Transverse colon (tissue), 4 donors: Measurements from ENCODE around the gene OMA1. TPM values are rescaled to one million over a fixed set of nuclear protein-coding genes. Genes with fewer than 3 reads are reported as not detected.
A peak's percentile ranks its signal among the peaks of the same experiment; 100 is the strongest.

ENCODE experiments used
- DNase-seq: peaks from one replicate; pipeline ENCODE4 v3.0.0-alpha.2; 2019
- H3K27ac ChIP-seq, 4 donors: fragments of 200-600 bp; sonication (generic); 2 replicates each; pipeline ENCODE4 v1.5.1; 2016 to 2018; ENCODE audit warnings: inconsistent platforms in 4 of 4
- H3K27me3 ChIP-seq: fragments of 200-600 bp; sonication (generic); 2 replicates; pipeline ENCODE4 v1.5.1; 2017; ENCODE audit warnings: inconsistent platforms
- H3K36me3 ChIP-seq, 4 donors: fragments of 200-600 bp; sonication (generic); 2 replicates each; pipeline ENCODE4 v1.5.1; 2017 to 2019; ENCODE audit warnings: inconsistent platforms in 4 of 4
- H3K4me1 ChIP-seq, 4 donors: fragments of 200-600 bp; sonication (generic); 2 replicates each; pipeline ENCODE4 v1.5.1; 2017 to 2020; ENCODE audit warnings: inconsistent platforms in 4 of 4
- H3K4me3 ChIP-seq, 4 donors: fragments of 200-600 bp; sonication (generic); 1 replicate in 1 of 4; 2 replicates in 3 of 4; pipeline versions ENCODE4 v1.5.1 to v1.6.1; 2017 to 2019; ENCODE audit warnings: inconsistent platforms in 4 of 4
- H3K9me3 ChIP-seq, 2 donors: fragments of 200-600 bp; sonication (generic); 2 replicates each; pipeline ENCODE4 v1.5.1; 2017 to 2019; ENCODE audit warnings: inconsistent platforms in 2 of 2
- EP300 ChIP-seq: sonication (generic); formaldehyde crosslinking; IDR thresholded peaks from one replicate; pipeline ENCODE4 v1.6.1; 2017; ENCODE audit warnings: antibody characterized with exemption, low read depth
- POLR2A ChIP-seq: fragments of 450-650 bp; IDR thresholded peaks from one replicate; pipeline ENCODE4 v1.6.1; 2016; ENCODE audit warnings: antibody characterized with exemption, mild to moderate bottlenecking, moderate library complexity
- POLR2AphosphoS5 ChIP-seq, 3 donors: sonication (generic); formaldehyde crosslinking; IDR thresholded peaks; one replicate each; pipeline ENCODE4 v1.6.1; 2016; ENCODE audit warnings: antibody characterized with exemption in 3 of 3
- WGBS, 2 donors: methylation state at CpG; one replicate each; pipeline ENCODE4 v1.1.5; 2018; ENCODE audit warnings: low coverage in 1 of 2; 5-methylcytosine and 5-hydroxymethylcytosine counted together
- in situ Hi-C, 4 donors: fragments of 200-750 bp; cut with MboI; loops; one replicate each; pipeline versions ENCODE4 v1.15.0 to v1.15.1; 2017; ENCODE audit warnings: low sequenced_read_pairs in 3 of 4, low pct_ligation_motif_present in 1 of 4, low pct_unique_long_range_greater_than_20kb in 1 of 4
- intact Hi-C: fragments of 100-400 bp; cut with DNase I; formaldehyde crosslinking; loops from one replicate; pipeline ENCODE4 v1.15.1; 2023; ENCODE audit warnings: low total_unique reads
- total RNA-seq, 4 donors: library from RNA; depleted of rRNA; stranded (reverse); fragments of >200 nt; gene quantifications; one replicate each; pipeline ENCODE4 v1.1.0, GENCODE V29; 2016
- TF ChIP-seq, protein P1 (sequence below), 5 experiments: fragments of 200-600 bp in 3 of 5; fragments of 450-650 bp in 2 of 5; sonication (generic) in 3 of 5; IDR thresholded peaks; 1 replicate in 2 of 5; 2 replicates in 3 of 5; pipeline ENCODE4 v1.5.1; 2016 to 2017; ENCODE audit warnings: antibody characterized with exemption in 5 of 5, inconsistent platforms in 3 of 5, mild to moderate bottlenecking in 2 of 5, moderate library complexity in 1 of 5

OMA1 gene
- total RNA-seq, 4 donors from 2014 or later = 6.4 to 29.4 (median 20.0) TPM

DNA sequence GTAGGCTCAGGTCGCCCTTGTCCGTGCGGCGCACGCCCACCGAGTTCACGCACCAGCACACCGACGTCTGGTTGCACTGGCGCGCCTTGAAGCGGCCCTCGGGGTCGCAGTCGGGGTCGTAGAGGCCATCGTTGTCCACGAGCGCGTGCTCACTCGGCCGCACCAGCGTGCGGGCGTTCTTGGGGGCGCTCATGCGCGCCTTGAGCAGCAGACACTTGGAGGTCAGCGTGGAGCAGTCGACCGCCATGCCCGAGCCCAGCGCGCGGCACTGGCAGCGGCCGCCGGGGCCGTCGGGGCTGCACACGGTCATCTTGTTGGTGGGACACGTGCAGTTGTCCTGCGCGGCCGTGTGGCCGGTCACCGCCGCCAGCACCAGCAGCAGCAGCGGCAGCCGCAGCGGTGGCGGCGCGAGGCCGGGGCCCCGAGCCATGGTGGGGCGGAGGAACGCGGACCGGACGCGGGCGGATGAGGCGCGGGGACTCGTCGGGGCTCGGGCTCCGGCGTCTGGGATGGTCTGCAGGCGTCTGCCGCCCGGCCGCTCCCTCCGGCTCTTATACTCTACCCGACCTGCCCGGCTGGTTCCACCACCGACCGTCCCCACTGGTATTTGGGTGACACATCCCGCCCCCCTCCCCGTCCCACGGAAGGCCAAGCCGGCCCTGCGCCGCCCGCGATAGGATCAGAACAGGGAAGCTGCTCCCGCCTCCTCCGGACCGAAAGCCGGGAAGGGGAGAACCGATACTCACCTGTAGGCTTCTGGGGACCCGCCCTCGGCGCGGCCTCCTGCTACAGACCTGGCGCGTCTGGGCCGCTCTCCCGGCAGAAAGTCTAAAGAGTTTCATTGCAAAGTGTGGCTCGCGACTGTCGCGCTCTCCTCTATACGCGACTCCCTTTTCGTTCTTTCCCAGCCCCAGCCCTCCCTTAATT is 30.5 kb upstream of the OMA1 start, which contains the start of gene TACSTD2:
TACSTD2 (minus strand) TSS at position 526 of the 927 bp plus-strand sequence; CDS start at position 430, 96 bp downstream.
- 1 to 25% methylated on average over 25 to 85 of the region's 107 CpGs for WGBS, 2 donors
- in situ Hi-C loops (no loop called here), intact Hi-C loops (no loop called here)
- Histone ChIP-seq H3K9me3 (no peaks in the 10 kb centered on the region), H3K27ac (peak within 1 kb of the TSS in 1 of 4 donors; percentile 9), H3K27me3 (peaks cover 66% of the 10 kb centered on the region), H3K4me1 (peaks cover 0 to 23% (median 10%) of the 10 kb centered on the region in 4 donors), H3K4me3 (peak within 1 kb of the TSS; percentile 2 to 45 (median 31)), H3K36me3 (no peaks in the 10 kb centered on the region)
- peak; percentile 61 for DNase-seq
- TF ChIP-seq, protein P1, sequence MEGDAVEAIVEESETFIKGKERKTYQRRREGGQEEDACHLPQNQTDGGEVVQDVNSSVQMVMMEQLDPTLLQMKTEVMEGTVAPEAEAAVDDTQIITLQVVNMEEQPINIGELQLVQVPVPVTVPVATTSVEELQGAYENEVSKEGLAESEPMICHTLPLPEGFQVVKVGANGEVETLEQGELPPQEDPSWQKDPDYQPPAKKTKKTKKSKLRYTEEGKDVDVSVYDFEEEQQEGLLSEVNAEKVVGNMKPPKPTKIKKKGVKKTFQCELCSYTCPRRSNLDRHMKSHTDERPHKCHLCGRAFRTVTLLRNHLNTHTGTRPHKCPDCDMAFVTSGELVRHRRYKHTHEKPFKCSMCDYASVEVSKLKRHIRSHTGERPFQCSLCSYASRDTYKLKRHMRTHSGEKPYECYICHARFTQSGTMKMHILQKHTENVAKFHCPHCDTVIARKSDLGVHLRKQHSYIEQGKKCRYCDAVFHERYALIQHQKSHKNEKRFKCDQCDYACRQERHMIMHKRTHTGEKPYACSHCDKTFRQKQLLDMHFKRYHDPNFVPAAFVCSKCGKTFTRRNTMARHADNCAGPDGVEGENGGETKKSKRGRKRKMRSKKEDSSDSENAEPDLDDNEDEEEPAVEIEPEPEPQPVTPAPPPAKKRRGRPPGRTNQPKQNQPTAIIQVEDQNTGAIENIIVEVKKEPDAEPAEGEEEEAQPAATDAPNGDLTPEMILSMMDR (IDR thresholded peaks at IDR 0.05) = peak in 1 of 5 experiments; percentile 15
- TF ChIP-seq POLR2AphosphoS5 (IDR thresholded peaks at IDR 0.05) (no peak), POLR2A (no peak), EP300 (no peak)

DNA sequence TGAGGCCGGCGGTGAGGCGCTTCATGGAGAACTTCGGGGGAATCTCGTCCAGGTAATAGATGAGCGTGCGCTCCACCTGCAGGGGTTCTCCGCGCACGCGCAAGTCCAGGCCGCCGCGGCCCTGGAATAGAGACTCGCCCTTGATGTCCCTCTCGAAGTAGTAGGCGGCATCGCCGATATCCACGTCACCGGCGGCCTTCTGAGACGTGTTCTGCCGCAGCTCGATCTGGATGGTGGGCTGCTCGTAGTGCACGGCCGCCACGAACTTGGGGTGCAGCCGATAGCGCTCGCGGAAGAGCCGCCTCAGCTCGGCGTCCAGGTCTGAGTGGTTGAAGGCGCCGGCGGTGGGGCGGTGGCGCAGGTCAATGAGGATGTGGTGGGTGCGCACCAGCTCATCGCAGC is 29.8 kb upstream of the OMA1 start:
- H3K36me3 ChIP-seq = no peaks in the 10 kb centered on the region
- no peak overlapping the region for H3K27ac ChIP-seq
- peaks cover 66% of the 10 kb centered on the region for H3K27me3 ChIP-seq
- in situ Hi-C loops = no loop called here
- WGBS, 2 donors = 0 to 40% methylated on average over 1 to 28 of the region's 43 CpGs
- H3K9me3 ChIP-seq = no peaks in the 10 kb centered on the region
- DNase-seq = no peak
- no peak for TF ChIP-seq POLR2AphosphoS5 (IDR thresholded peaks at IDR 0.05)
- no peak for TF ChIP-seq POLR2A
- TF ChIP-seq EP300 = no peak
- TF ChIP-seq, protein P1 (IDR thresholded peaks at IDR 0.05) = no peak
- H3K4me3 ChIP-seq = peak overlapping the region in 3 of 4 donors; percentile 22 to 45 (median 40)
- H3K4me1 ChIP-seq = peaks cover 0 to 23% (median 10%) of the 10 kb centered on the region in 4 donors
- intact Hi-C loops = no loop called here

DNA sequence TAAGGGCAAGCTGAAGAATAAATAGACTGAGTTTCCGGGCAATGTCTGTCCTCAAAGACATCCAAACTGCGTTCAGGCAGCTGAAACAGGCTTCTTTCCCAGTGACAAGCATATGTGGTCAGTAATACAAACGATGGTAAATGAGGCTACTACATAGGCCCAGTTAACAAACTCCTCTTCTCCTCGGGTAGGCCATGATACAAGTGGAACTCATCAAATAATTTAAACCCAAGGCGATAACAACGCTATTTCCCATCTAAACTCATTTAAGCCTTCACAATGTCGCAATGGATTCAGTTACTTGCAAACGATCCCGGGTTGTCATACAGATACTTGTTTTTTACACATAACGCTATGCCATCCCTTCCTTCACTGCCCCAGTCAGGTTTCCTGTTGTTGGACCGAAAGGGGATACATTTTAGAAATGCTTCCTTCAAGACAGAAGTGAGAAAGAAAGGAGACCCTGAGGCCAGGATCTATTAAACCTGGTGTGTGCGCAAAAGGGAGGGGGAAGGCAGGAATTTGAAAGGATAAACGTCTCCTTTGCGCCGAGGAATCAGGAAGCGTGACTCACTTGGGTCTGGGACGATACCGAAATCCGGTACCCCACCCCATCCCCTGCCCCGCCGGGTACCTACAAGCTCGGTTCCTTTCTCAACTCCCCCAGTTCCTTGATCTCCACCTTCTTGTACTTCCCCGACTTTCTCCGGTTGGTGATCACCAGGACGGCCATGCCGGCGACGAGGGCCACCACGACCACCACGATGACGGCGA is 29.2 kb upstream of the OMA1 start:
- Histone ChIP-seq H3K27ac (no peak overlapping the region), H3K36me3 (no peaks in the 10 kb centered on the region), H3K27me3 (peaks cover 66% of the 10 kb centered on the region), H3K4me1 (peaks cover 0 to 23% (median 10%) of the 10 kb centered on the region in 4 donors), H3K4me3 (peak overlapping the region in 2 of 4 donors; percentile 40 to 45), H3K9me3 (no peaks in the 10 kb centered on the region)
- in situ Hi-C loops = no loop called here
- intact Hi-C loops = no loop called here
- no peak for DNase-seq
- WGBS, 2 donors = 75 to 86% methylated on average over 14 to 28 of the region's 32 CpGs
- no peak for TF ChIP-seq POLR2A
- no peak for TF ChIP-seq POLR2AphosphoS5 (IDR thresholded peaks at IDR 0.05)
- TF ChIP-seq, protein P1 (IDR thresholded peaks at IDR 0.05) = no peak
- TF ChIP-seq EP300 = no peak

DNA sequence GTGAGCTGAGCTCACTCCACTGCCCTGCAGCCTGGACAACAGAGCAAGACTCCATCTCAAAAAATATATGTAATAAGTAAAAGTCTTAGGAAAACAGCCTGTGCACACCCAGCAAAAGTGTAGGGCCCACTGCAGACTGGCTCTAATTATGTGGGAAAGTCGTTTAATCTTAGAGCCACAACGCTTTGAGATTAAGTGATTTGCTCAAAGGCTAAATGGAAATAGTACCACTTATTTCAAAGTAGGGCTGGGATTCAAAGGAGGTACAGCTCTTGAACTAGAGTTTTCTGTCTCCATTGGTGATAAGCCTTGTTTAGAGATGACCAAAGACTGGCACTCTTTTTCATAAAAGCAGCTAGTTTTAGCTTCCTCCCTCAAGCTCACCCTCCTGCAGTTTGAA is 28.3 kb upstream of the OMA1 start:
- no peaks in the 10 kb centered on the region for H3K9me3 ChIP-seq
- peaks cover 66% of the 10 kb centered on the region for H3K27me3 ChIP-seq
- intact Hi-C loops (no loop called here), in situ Hi-C loops (no loop called here)
- peaks cover 0 to 23% (median 10%) of the 10 kb centered on the region in 4 donors for H3K4me1 ChIP-seq
- no peak overlapping the region for H3K27ac ChIP-seq
- no peak overlapping the region for H3K4me3 ChIP-seq
- no peak for DNase-seq
- no peaks in the 10 kb centered on the region for H3K36me3 ChIP-seq
- WGBS, 2 donors = 92 to 100% methylated on average over 2 of the region's 2 CpGs
- no peak for TF ChIP-seq POLR2AphosphoS5 (IDR thresholded peaks at IDR 0.05)
- TF ChIP-seq, protein P1 (IDR thresholded peaks at IDR 0.05) = no peak
- no peak for TF ChIP-seq POLR2A
- TF ChIP-seq EP300 = no peak
